ENCODE measurements around the gene TRAPPC3. TPM values are rescaled to one million over a fixed set of nuclear protein-coding genes. Genes with fewer than 3 reads are reported as not detected.
"Not testable (repeated sequence)": the region's sequence is repeated elsewhere in the genome, so short reads cannot be mapped to it uniquely, and the experiment has no call there.

TRAPPC3 gene
- 10 to 100 TPM; 37.3 to 61.8 TPM for total RNA-seq
- polyA plus RNA-seq = 10 to 100 TPM; 60.8 to 83.9 TPM
- long read RNA-seq, donor 1, transcript TRAPPC3-204 (5 exons, 1,265 nt) = major isoform, 17 of 19 reads
- long read RNA-seq, donor 1, partial matches to known transcripts = 0 of 19 reads
- long read RNA-seq, donor 1, other reads (novel, unspliced or antisense) = 0 of 19 reads
- long read RNA-seq, donor 2, transcript TRAPPC3-204 (5 exons, 1,265 nt) = major isoform, 11 of 12 reads
- long read RNA-seq, donor 2, partial matches to known transcripts = 0 of 12 reads
- long read RNA-seq, donor 2, other reads (novel, unspliced or antisense) = 0 of 12 reads
- long read RNA-seq, donor 3, transcript TRAPPC3-204 (5 exons, 1,265 nt) = major isoform, 12 of 16 reads
- long read RNA-seq, donor 3, partial matches to known transcripts = 0 of 16 reads
- long read RNA-seq, donor 3, other reads (novel, unspliced or antisense) = 0 of 16 reads
- long read RNA-seq, donor 4, transcript TRAPPC3-204 (5 exons, 1,265 nt) = major isoform, 11 of 28 reads
- long read RNA-seq, donor 4, partial matches to known transcripts = 15 of 28 reads
- long read RNA-seq, donor 4, other reads (novel, unspliced or antisense) = 0 of 28 reads
- long read RNA-seq, donor 5, transcript TRAPPC3-204 (5 exons, 1,265 nt) = major isoform, 26 of 40 reads
- long read RNA-seq, donor 5, partial matches to known transcripts = 10 of 40 reads
- long read RNA-seq, donor 5, other reads (novel, unspliced or antisense) = 0 of 40 reads

DNA sequence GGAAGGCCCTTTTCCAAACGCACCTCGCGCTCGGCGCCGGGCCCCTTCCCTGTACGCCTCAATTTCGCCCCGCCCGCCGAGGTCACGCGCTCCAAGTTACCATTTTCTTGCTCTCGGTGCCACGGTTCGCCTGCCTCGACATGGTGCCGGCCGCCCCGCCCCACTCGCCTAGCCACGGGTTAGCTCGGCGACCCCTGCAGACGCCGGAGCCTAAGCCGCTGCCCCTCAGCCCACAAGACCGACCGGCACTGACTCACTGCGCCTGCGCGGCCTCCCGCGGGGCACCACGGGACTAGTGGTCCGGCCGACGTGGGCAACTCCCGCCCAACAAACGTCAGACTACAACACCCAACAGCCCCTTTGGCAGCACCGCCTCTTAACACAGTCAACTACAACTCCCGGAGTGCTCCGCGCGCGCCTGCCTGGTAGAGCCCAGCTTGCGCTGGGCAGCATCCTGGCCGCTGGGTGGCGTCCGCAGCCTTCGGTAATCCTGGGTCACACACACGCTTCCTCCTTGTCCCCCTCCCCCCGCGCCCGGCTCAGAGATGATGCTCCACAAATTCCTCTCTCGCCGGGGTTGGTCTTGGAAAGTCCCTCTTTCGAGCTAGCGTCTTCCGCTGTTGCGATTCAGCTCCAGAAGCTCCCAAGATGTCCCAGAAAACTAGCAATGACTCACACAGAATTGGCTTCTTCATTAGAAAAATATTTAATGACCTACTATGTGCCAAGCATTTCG, at the start of gene TRAPPC3:
TSS of gene TRAPPC3 (minus strand) at position 250 of the 736 bp plus-strand sequence. CDS start at position 142, 108 bp downstream.
- peak within 1 kb of the TSS; percentile 63 for H3K4me3 ChIP-seq
- ATAC-seq (ENCODE audit: insufficient read depth, low FRiP score) = peak; percentile 90
- peak within 1 kb of the TSS; percentile 72 to 88 for H3K9ac ChIP-seq (ENCODE audit: insufficient read depth in 1 of 2, low read length in 2 of 2)
- peaks cover 0 to 2% (median 0%) of the 10 kb centered on the region in 4 donors for H3K36me3 ChIP-seq (ENCODE audit: control insufficient read depth in 4 of 4, insufficient read depth in 4 of 4, low read length in 4 of 4)
- WGBS, 2 donors = 1% methylated on average over 59 to 62 of the region's 62 CpGs
- H3K4me1 ChIP-seq (ENCODE audit: control insufficient read depth in 5 of 5, insufficient read depth in 5 of 5, low read length in 5 of 5) = peaks cover 7 to 26% (median 16%) of the 10 kb centered on the region in 5 donors
- H3K9me3 ChIP-seq (ENCODE audit: control insufficient read depth in 4 of 4, insufficient read depth in 3 of 4, low read length in 3 of 4) = no peaks in the 10 kb centered on the region
- TF ChIP-seq, protein P1, sequence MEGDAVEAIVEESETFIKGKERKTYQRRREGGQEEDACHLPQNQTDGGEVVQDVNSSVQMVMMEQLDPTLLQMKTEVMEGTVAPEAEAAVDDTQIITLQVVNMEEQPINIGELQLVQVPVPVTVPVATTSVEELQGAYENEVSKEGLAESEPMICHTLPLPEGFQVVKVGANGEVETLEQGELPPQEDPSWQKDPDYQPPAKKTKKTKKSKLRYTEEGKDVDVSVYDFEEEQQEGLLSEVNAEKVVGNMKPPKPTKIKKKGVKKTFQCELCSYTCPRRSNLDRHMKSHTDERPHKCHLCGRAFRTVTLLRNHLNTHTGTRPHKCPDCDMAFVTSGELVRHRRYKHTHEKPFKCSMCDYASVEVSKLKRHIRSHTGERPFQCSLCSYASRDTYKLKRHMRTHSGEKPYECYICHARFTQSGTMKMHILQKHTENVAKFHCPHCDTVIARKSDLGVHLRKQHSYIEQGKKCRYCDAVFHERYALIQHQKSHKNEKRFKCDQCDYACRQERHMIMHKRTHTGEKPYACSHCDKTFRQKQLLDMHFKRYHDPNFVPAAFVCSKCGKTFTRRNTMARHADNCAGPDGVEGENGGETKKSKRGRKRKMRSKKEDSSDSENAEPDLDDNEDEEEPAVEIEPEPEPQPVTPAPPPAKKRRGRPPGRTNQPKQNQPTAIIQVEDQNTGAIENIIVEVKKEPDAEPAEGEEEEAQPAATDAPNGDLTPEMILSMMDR (IDR thresholded peaks at IDR 0.05; ENCODE audit: control extremely low read depth, extremely low read depth) = peak; percentile 94
- H3K27ac ChIP-seq (ENCODE audit: low read depth in 1 of 2, low read length in 1 of 2) = peak within 1 kb of the TSS; percentile 99
- peak; percentile 100 for DNase-seq
- H3K27me3 ChIP-seq (ENCODE audit: control insufficient read depth in 3 of 3, insufficient read depth in 3 of 3, low read length in 2 of 3) = no peaks in the 10 kb centered on the region

DNA sequence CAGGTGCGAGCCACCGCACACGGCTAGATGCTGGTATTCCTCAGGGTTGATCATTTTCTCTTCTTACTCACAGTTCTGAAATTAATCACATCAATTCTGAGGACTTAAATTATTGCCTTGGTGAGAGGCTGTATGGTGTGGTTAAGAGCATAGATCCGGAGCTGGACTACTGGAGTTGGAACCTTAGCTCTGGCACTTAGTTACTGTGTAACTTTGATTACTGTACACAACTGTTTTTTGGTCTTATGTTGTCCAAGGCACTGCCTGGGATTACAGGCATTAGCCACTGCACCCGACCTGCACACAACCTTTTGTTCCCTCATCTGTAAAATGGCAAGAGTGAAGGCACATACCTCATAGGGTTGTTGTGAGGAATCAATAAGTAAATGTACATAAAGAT, 49.4 kb upstream of the TRAPPC3 start:
- no peak overlapping the region for H3K9ac ChIP-seq (ENCODE audit: insufficient read depth in 1 of 2, low read length in 2 of 2)
- no peak overlapping the region for H3K4me3 ChIP-seq
- H3K9me3 ChIP-seq (ENCODE audit: control insufficient read depth in 4 of 4, insufficient read depth in 3 of 4, low read length in 3 of 4) = no peaks in the 10 kb centered on the region
- TF ChIP-seq, protein P1 (IDR thresholded peaks at IDR 0.05; ENCODE audit: control extremely low read depth, extremely low read depth) = no peak
- ATAC-seq (ENCODE audit: insufficient read depth, low FRiP score) (no peak), DNase-seq (no peak)
- 95 to 97% methylated on average over 5 of the region's 5 CpGs for WGBS, 2 donors
- no peak overlapping the region for H3K27ac ChIP-seq (ENCODE audit: low read depth in 1 of 2, low read length in 1 of 2)
- peaks cover 0 to 4% (median 2%) of the 10 kb centered on the region in 5 donors for H3K4me1 ChIP-seq (ENCODE audit: control insufficient read depth in 5 of 5, insufficient read depth in 5 of 5, low read length in 5 of 5)
- no peaks in the 10 kb centered on the region for H3K27me3 ChIP-seq (ENCODE audit: control insufficient read depth in 3 of 3, insufficient read depth in 3 of 3, low read length in 2 of 3)
- H3K36me3 ChIP-seq (ENCODE audit: control insufficient read depth in 4 of 4, insufficient read depth in 4 of 4, low read length in 4 of 4) = no peaks in the 10 kb centered on the region

DNA sequence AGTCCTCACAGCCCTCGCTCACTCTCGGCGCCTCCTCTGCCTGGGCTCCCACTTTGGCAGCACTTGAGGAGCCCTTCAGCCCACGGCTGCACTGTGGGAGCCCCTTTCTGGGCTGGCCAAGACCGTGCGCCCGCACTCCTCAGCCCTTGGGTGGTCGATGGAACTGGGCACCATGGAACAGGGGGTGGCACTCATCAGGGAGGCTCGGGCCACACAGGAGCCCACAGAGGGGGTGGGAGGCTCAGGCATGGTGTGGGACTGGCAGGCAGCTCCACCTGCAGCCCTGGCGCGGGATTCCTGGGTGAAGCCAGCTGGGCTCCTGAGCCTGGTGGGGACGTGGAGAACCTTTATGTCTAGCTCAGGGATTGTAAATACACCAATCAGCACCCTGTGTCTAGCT, 47.5 kb upstream of the TRAPPC3 start:
- not testable (repeated sequence) for H3K4me3 ChIP-seq; DNase-seq; H3K4me1 ChIP-seq (ENCODE audit: control insufficient read depth in 5 of 5, insufficient read depth in 5 of 5, low read length in 5 of 5); ATAC-seq (ENCODE audit: insufficient read depth, low FRiP score); H3K36me3 ChIP-seq (ENCODE audit: control insufficient read depth in 4 of 4, insufficient read depth in 4 of 4, low read length in 4 of 4); H3K9me3 ChIP-seq (ENCODE audit: control insufficient read depth in 4 of 4, insufficient read depth in 3 of 4, low read length in 3 of 4); H3K9ac ChIP-seq (ENCODE audit: insufficient read depth in 1 of 2, low read length in 2 of 2); H3K27ac ChIP-seq (ENCODE audit: low read depth in 1 of 2, low read length in 1 of 2); H3K27me3 ChIP-seq (ENCODE audit: control insufficient read depth in 3 of 3, insufficient read depth in 3 of 3, low read length in 2 of 3)
- 91 to 93% methylated on average over 12 of the region's 12 CpGs for WGBS, 2 donors

All from lung (tissue), 16 donors.